GM12873 (cell line): ENCODE data around the gene UBALD2.

Experiments used
- CTCF ChIP-seq: IDR thresholded peaks from 2 replicates; pipeline ENCODE4 v1.5.1; 2012; ENCODE audit warnings: low read depth, mild to moderate bottlenecking, moderate library complexity, low read length, control low read depth; ENCODE audit not compliant: insufficient read depth; ENCODE audit errors: missing control alignments

The UBALD2 gene

DNA sequence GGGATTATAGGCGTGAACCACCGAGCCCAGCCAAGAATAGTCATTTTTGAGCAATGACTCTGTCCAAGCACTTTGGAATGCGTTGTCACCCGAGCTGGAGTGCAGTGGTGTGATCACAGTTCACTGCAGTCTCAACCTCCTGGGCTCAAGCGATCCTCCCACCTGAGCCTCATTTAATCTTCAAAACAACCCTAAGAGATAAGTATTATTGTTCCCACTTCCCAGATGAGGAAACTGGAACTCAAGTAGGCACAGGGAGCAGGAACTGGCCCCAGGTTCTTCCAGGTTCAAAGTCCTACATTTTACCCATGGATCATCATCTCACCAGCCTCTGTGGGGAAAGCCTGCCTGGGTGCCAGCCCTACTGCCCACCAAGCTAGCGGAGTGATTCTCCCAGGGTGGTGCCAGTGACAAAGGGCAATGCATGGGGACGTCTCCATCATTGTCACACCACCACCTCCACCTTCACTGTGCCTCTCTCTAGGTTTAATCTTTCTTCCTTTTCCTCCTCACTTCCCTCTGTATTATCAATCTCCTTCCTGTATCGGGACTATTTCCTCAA, 13.6 kb upstream of the UBALD2 start:
- TF ChIP-seq CTCF, result no peak

GRCh38 chr17:76252040-76252954, 12.9 kb upstream of the UBALD2 start:
- TF ChIP-seq CTCF, result no peak

GRCh38 chr17:76253841-76254240, 11.3 kb upstream of the UBALD2 start:
- TF ChIP-seq CTCF, result no peak

DNA sequence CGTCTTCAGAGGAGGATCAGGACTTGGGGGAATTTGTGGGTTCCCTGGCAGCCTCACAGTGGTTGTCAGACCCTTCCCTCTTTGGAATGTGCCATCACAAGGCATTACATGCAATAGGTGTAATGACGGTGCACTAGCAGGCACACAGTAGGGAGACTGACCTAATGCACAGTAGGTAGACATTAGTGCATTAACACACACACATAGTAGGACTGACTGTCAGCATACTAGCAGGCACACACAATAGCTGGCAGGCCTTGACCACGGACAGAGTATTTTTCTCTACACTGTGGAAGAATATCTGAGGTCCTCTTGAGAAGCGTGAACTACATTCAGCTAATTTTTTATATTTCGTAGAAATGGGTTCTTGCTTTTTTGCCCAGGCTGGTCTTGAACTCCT, 10.9 kb upstream of the UBALD2 start:
- TF ChIP-seq CTCF, result no peak

- no peak for TF ChIP-seq CTCF
Observed at GRCh38 chr17:76255801-76256429, 9.2 kb upstream of the UBALD2 start.

GRCh38 chr17:76260220-76260619, 4.9 kb upstream of the UBALD2 start:
- no peak for TF ChIP-seq CTCF

GRCh38 chr17:76260669-76261068, 4.5 kb upstream of the UBALD2 start:
- no peak for TF ChIP-seq CTCF
